Measurements from ENCODE around the gene CLMN. TPM values are rescaled to one million over a fixed set of nuclear protein-coding genes. Genes with fewer than 3 reads are reported as not detected.

The CLMN gene
- polyA plus RNA-seq, 1 donor from 2014 or later, result 0.57 TPM

GRCh38 chr14:95318399-95319311, 1.1 kb downstream of the CLMN start:
- TF ChIP-seq POLR2AphosphoS5 (IDR thresholded peaks at IDR 0.05), result no peak
- TF ChIP-seq EP300 (conservative IDR thresholded peaks at IDR 0.05; ENCODE audit: poor library complexity, severe bottlenecking), result no peak
- TF ChIP-seq EZH2 (IDR thresholded peaks at IDR 0.05; ENCODE audit: borderline replicate concordance, insufficient read depth, low read length, poor library complexity, severe bottlenecking), result no peak
- TF ChIP-seq TAF1 (IDR thresholded peaks at IDR 0.05; ENCODE audit: low read depth), result no peak
- no peak for TF ChIP-seq SMC3 (conservative IDR thresholded peaks at IDR 0.05; ENCODE audit: poor library complexity)
- TF ChIP-seq REST (IDR thresholded peaks at IDR 0.05; ENCODE audit: borderline replicate concordance), result no peak
- TF ChIP-seq RAD21 (conservative IDR thresholded peaks at IDR 0.05), result no peak
- TF ChIP-seq MXI1 (conservative IDR thresholded peaks at IDR 0.05; ENCODE audit: poor library complexity, severe bottlenecking), result no peak
- no peak for TF ChIP-seq CTCF (IDR thresholded peaks at IDR 0.05; ENCODE audit: poor library complexity, severe bottlenecking)
- Histone ChIP-seq H3K4me2 (ENCODE audit: low read length) (peak overlapping the region; percentile 71), H3K9me3 (ENCODE audit: low read length) (no peaks in the 10 kb centered on the region), H3K27ac (ENCODE audit: low read length) (no peak overlapping the region), H3F3A (ENCODE audit: insufficient read depth, low read length, poor library complexity, severe bottlenecking) (no peaks in the 10 kb centered on the region), H4K20me1 (ENCODE audit: insufficient read depth) (no peaks in the 10 kb centered on the region), H3K9ac (ENCODE audit: low read length) (peak overlapping the region; percentile 60), H2AFZ (ENCODE audit: low read depth, low read length) (peak overlapping the region; percentile 45), H3K27me3 (ENCODE audit: insufficient read depth, low read depth, low read length) (peaks cover 8% of the 10 kb centered on the region), H3K9me2 (ENCODE audit: insufficient read depth, low read length) (no peaks in the 10 kb centered on the region), H3K79me2 (replicated peaks; ENCODE audit: insufficient read depth, low read length) (no peaks in the 10 kb centered on the region), H3K4me3 (ENCODE audit: low read length) (peak overlapping the region; percentile 87), H3K36me3 (ENCODE audit: insufficient read depth, low read length) (no peaks in the 10 kb centered on the region)

- no peak overlapping the region for H2AFZ ChIP-seq (ENCODE audit: low read depth, low read length)
- H3K9me2 ChIP-seq (ENCODE audit: insufficient read depth, low read length), result no peaks in the 10 kb centered on the region
- H3F3A ChIP-seq (ENCODE audit: insufficient read depth, low read length, poor library complexity, severe bottlenecking), result no peaks in the 10 kb centered on the region
- H3K27me3 ChIP-seq (ENCODE audit: insufficient read depth, low read depth, low read length), result peaks cover 8% of the 10 kb centered on the region
- H3K4me2 ChIP-seq (ENCODE audit: low read length), result no peak overlapping the region
- TF ChIP-seq EP300 (conservative IDR thresholded peaks at IDR 0.05; ENCODE audit: poor library complexity, severe bottlenecking), result no peak
- no peak for TF ChIP-seq MXI1 (conservative IDR thresholded peaks at IDR 0.05; ENCODE audit: poor library complexity, severe bottlenecking)
- TF ChIP-seq SMC3 (conservative IDR thresholded peaks at IDR 0.05; ENCODE audit: poor library complexity), result no peak
- H3K4me3 ChIP-seq (ENCODE audit: low read length), result no peak overlapping the region
- no peaks in the 10 kb centered on the region for H3K79me2 ChIP-seq (replicated peaks; ENCODE audit: insufficient read depth, low read length)
- H3K9me3 ChIP-seq (ENCODE audit: low read length), result no peaks in the 10 kb centered on the region
- H4K20me1 ChIP-seq (ENCODE audit: insufficient read depth), result no peaks in the 10 kb centered on the region
- no peaks in the 10 kb centered on the region for H3K36me3 ChIP-seq (ENCODE audit: insufficient read depth, low read length)
- no peak overlapping the region for H3K27ac ChIP-seq (ENCODE audit: low read length)
- no peak overlapping the region for H3K9ac ChIP-seq (ENCODE audit: low read length)
These were observed 1.8 kb downstream of the CLMN start for GRCh38 chr14:95317817-95318343.

Measured in neural cell (in vitro differentiated cells).